Ramos (cell line): Measurements from ENCODE around the gene GSTA5.
"Not testable (repeated sequence)": the region's sequence is repeated elsewhere in the genome, so short reads cannot be mapped to it uniquely, and the experiment has no call there.

Experiments
- in situ Hi-C: fragments of 300-500 bp; cut with MboI; formaldehyde crosslinking; loops from one replicate; pipeline ENCODE4 v1.14.3; 2022; ENCODE audit warnings: low sequenced_read_pairs; ENCODE audit not compliant: unreplicated experiment

The GSTA5 gene

GRCh38 chr6:52799272-52799671 is 41.3 kb downstream of the GSTA5 start:
- in situ Hi-C loops: not testable (repeated sequence)

DNA sequence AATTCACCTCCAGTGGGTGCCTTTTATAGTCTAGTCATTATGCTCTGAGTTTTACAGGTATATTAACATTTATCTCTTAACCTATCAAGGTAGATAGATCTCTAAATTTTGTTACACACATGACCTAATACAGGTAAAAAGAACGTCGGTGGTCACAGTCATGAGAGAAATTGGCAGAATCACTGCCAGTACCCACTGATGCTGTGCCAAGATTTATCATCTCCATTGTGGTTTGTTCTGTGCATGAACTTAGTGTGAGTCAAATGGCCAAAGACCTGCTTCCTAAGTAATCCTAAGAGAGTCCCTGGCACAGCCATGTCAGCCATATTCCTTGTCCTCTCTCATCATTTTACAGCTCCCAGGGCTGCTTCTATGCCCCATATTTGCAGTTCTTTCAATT is 46.2 kb downstream of the GSTA5 start:
- in situ Hi-C loops: not testable (repeated sequence)

- in situ Hi-C loops: no loop called here
These were observed 49.8 kb downstream of the GSTA5 start for GRCh38 chr6:52790861-52791260.

DNA sequence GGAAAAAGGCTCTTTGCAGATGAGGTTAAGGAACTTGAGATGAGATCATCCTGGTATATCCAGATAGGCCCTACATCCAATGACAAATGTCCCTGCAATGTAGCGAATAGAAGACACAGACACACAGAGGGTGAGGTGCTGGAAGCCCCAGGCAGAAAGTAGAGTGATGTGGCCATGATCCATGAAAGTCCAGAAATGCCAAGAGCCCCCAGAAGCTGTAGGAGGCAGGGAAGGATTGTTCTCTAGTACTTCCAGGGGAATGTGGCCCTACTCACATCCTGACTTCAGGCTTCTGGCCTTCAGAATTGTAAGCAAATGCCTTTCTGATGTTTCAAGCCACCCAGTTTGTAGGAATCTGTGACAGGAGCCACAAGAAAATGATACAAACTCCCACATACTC is 51.0 kb downstream of the GSTA5 start:
- in situ Hi-C loops: not testable (repeated sequence)

- in situ Hi-C loops: no loop called here
These were observed 52.1 kb downstream of the GSTA5 start for GRCh38 chr6:52788478-52788877.

- in situ Hi-C loops: no loop called here
These were observed 52.7 kb downstream of the GSTA5 start for GRCh38 chr6:52787917-52788316.

DNA sequence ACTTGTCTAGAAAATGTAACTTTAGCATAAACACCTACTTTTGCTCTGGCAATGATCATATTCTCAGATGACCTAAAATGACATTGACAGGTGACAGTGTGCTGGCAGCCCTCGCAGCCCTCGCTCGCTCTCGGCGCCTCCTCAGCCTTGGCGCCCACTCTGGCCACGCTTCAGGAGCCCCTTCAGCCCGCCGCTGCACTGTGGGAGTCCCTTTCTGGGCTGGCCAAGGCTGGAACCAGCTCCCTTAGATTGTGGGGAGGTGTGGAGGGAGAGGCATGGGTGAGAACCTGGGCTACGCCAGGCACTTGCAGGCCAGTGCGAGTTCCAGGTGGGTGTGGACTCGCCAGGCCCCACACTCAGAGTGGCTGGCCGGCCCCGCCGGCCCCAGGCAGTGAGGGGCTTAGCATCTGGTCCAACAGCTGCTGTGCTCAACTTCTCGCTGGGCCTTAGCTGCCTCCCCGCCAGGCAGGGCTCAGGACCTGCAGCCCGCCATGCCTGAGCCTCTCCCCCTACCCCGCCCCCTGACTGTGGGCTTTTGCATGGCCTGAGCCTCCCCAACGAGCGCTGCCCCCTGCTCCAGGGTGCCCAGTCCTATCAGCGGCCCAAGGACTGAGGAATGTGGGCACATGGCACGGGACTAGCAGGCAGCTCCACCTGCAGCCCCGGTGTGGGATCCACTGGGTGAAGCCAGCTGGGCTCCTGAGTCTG is 54.2 kb downstream of the GSTA5 start:
- in situ Hi-C loops: no loop called here

DNA sequence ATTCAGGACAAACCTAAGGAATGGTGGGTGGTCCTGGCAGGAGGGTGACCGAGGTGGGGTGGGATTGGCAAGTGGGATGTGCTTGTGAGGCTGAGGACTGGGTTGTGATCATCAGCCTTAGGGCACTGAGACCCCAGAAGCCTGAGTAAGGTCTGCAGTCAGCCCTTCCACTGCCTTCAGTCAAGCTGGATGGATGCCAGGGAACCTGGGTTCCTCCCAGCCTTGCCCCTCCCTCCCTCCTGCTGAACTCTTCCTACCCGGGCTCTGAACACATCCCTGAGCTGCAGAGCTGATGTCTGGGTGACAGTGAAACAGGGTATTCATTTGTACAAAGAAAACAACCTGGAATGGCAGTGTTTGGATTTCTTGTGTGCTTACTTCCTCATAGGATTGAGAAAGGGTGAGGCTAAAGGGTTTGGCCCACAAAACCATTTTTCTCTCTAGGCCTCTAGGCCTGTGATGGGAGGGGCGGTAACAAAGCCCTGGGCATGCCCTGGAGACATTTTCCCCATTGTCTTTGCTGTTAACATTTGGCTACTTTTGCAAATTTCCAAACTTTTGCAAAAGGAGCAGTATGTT is 57.8 kb downstream of the GSTA5 start:
- in situ Hi-C loops: not testable (repeated sequence)

DNA sequence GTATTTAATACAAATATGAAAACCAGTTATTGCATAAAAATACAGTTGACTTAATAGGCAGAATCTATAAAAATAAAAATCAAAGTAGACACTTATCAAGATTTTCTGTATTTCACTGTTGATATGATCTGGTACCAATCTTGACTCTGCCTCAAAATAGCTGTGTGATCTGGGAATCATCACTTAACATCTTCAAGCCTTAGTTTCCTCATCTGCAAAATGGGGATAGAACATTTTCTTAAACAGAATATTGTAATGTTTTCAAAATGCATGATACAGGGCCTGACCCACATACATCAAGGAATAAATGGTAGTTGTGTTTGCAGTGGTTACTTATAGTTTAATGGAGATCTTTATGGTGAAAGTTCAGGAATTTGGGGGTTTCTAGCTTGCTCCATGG is 58.4 kb downstream of the GSTA5 start:
- in situ Hi-C loops: not testable (repeated sequence)
